Vagina (tissue), 2 donors: ENCODE measurements around the gene ARAP1.

Source experiments
- CTCF ChIP-seq, 3 experiments: fragments of 450-650 bp in 2 of 3; fragments of 200-600 bp in 1 of 3; sonication (generic) in 1 of 3; IDR thresholded peaks; one replicate each; pipeline ENCODE4 v1.5.1; 2017 to 2019; ENCODE audit warnings: antibody characterized with exemption in 3 of 3, mild to moderate bottlenecking in 2 of 3, moderate library complexity in 2 of 3
- POLR2A ChIP-seq, 2 donors: fragments of 450-650 bp; IDR thresholded peaks; one replicate each; pipeline ENCODE4 v1.6.1; 2017; ENCODE audit warnings: antibody characterized with exemption in 2 of 2, mild to moderate bottlenecking in 2 of 2, moderate library complexity in 2 of 2

DNA sequence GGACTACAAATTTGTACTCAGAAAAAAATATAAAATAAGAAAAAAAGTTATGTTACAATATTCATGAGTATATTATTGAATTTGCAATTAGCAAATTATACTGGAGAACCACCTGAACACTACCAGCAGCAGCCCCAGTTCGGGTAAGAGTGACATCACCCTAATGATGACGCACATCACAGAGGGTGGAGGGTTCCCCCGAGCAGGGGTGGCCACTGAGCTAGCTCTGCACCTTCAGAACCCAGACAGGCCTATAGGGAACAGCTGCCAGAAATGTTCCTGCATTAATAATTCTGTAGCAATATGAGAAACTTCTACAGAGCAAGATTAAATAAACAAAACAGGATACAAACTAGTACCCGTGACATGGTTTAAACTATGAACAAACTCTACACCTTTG, 17.5 kb upstream of the ARAP1 start:
- TF ChIP-seq POLR2A (IDR thresholded peaks at IDR 0.05), result no peak
- TF ChIP-seq CTCF (IDR thresholded peaks at IDR 0.05), result no peak
